Hepatocyte (in vitro differentiated cells): ENCODE results near the gene PRR12. TPM values are rescaled to one million over a fixed set of nuclear protein-coding genes. Genes with fewer than 3 reads are reported as not detected.

Source experiments
- DNase-seq: peaks from one replicate; pipeline ENCODE4 v3.0.0-alpha.2; 2016; ENCODE audit warnings: low spot score
- H2AFZ ChIP-seq: fragments of 200-600 bp; sonication (generic); 2 replicates; pipeline ENCODE4 v1.6.0; 2016; ENCODE audit warnings: antibody characterized with exemption, mild to moderate bottlenecking
- H3K27ac ChIP-seq: fragments of 200-600 bp; sonication (generic); 2 replicates; pipeline ENCODE4 v1.5.1; 2016; ENCODE audit warnings: mild to moderate bottlenecking
- H3K27me3 ChIP-seq: fragments of 200-600 bp; sonication (generic); 2 replicates; pipeline ENCODE4 v1.6.1; 2016
- H3K36me3 ChIP-seq: fragments of 200-600 bp; sonication (generic); replicated peaks from 2 replicates; pipeline ENCODE4 v1.5.1; 2016; ENCODE audit warnings: low read depth; ENCODE audit not compliant: insufficient read depth
- H3K4me1 ChIP-seq: fragments of 200-600 bp; sonication (generic); 2 replicates; pipeline ENCODE4 v1.5.1; 2016; ENCODE audit warnings: mild to moderate bottlenecking, moderate library complexity; ENCODE audit not compliant: insufficient read depth
- H3K4me2 ChIP-seq: fragments of 200-600 bp; sonication (generic); 2 replicates; pipeline ENCODE4 v1.6.0; 2016
- H3K4me3 ChIP-seq: fragments of 200-600 bp; sonication (generic); 2 replicates; pipeline ENCODE4 v1.5.1; 2016; ENCODE audit warnings: mild to moderate bottlenecking
- H3K79me2 ChIP-seq: fragments of 200-600 bp; sonication (generic); 2 replicates; pipeline ENCODE4 v1.6.0; 2017; ENCODE audit warnings: mild to moderate bottlenecking
- H3K9me2 ChIP-seq: fragments of 200-600 bp; sonication (generic); replicated peaks from 2 replicates; pipeline ENCODE4 v1.6.0; 2017; ENCODE audit warnings: mild to moderate bottlenecking; ENCODE audit not compliant: insufficient read depth
- H3K9me3 ChIP-seq: fragments of 200-600 bp; sonication (generic); 2 replicates; pipeline ENCODE4 v1.5.1; 2016; ENCODE audit warnings: low read depth, mild to moderate bottlenecking
- H4K20me1 ChIP-seq: fragments of 200-600 bp; sonication (generic); 2 replicates; pipeline ENCODE4 v1.6.0; 2016; ENCODE audit warnings: mild to moderate bottlenecking; ENCODE audit not compliant: insufficient read depth, poor library complexity, severe bottlenecking
- CTCF ChIP-seq: fragments of 200-600 bp; sonication (generic); IDR thresholded peaks from 2 replicates; pipeline ENCODE4 v1.5.1; 2016; ENCODE audit warnings: antibody characterized with exemption, mild to moderate bottlenecking; ENCODE audit not compliant: poor library complexity
- EZH2 ChIP-seq: fragments of 200-600 bp; sonication (generic); IDR thresholded peaks from 2 replicates; pipeline ENCODE4 v1.6.1; 2016; ENCODE audit warnings: antibody characterized with exemption, mild to moderate bottlenecking, borderline replicate concordance
- EZH2phosphoT487 ChIP-seq: fragments of 200-600 bp; sonication (generic); IDR thresholded peaks from one replicate; pipeline ENCODE4 v1.6.1; 2018; ENCODE audit warnings: antibody characterized with exemption, mild to moderate bottlenecking, low read depth, moderate library complexity; ENCODE audit not compliant: unreplicated experiment, severe bottlenecking
- WGBS: methylation state at CpG from one replicate; pipeline ENCODE4 v1.1.6; 2016; ENCODE audit warnings: low lambda C conversion rate; ENCODE audit errors: missing lambda C conversion rate; 5-methylcytosine and 5-hydroxymethylcytosine counted together
- polyA plus RNA-seq: library from polyadenylated mRNA; unstranded; fragments of >200 nt; fragmentation: Nextera tagmentation; extraction: Ambion mirVana; gene quantifications from 2 replicates; pipeline ENCODE4 v1.2.1, GENCODE V29; 2016
- total RNA-seq: library from RNA; depleted of rRNA; stranded (reverse); fragments of >200 nt; gene quantifications from 2 replicates; pipeline ENCODE4 v1.2.3, GENCODE V29; 2014

PRR12 gene
- total and polyA plus RNA-seq, 2 experiments from 2014 or later, result 2.7 to 3.7 TPM

DNA sequence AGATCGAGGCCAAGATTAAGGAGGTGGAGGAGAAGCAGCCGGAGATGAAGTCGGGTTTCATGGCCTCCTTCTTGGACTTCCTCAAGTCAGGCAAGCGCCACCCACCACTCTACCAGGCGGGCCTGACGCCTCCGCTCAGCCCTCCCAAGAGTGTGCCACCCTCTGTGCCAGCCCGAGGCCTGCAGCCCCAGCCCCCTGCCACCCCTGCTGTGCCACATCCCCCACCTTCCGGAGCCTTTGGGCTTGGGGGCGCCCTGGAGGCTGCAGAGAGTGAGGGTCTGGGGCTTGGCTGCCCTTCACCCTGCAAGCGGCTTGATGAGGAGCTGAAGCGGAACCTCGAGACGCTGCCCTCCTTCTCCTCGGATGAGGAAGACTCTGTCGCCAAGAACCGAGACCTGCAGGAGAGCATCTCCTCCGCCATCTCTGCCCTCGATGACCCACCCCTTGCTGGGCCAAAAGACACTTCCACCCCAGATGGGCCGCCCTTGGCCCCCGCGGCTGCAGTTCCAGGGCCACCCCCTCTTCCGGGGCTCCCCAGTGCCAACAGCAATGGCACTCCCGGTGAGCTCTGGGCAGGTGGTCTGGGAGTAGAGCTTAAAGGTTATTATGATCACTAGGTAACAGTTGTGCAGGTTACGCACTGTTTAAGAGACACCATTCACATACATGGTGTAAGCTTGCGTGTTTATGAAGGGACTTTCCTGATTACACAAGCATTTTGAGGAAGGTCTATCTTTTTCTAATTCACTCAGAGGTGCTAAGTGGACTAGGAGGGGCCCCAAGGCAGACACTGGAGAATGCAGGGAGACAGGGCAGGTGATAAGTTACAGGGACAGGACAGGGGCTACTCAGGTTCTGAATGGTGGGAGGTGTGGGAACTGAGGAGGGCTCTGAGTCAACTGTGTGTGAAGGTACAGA lies 8.7 kb downstream of the PRR12 start:
- H3K9me2 ChIP-seq, result no peaks in the 10 kb centered on the region
- no peaks in the 10 kb centered on the region for H3K9me3 ChIP-seq
- H2AFZ ChIP-seq, result no peak overlapping the region
- H3K27me3 ChIP-seq, result no peaks in the 10 kb centered on the region
- H3K79me2 ChIP-seq, result peaks cover 86% of the 10 kb centered on the region
- no peak overlapping the region for H3K27ac ChIP-seq
- H3K4me2 ChIP-seq, result no peak overlapping the region
- H3K4me1 ChIP-seq, result no peaks in the 10 kb centered on the region
- no peaks in the 10 kb centered on the region for H3K36me3 ChIP-seq
- TF ChIP-seq EZH2 (no peak), CTCF (no peak), EZH2phosphoT487 (no peak)
- 98% methylated on average over 21 of the region's 26 CpGs for WGBS
- DNase-seq, result no peak
- H4K20me1 ChIP-seq, result peaks cover 5% of the 10 kb centered on the region
- H3K4me3 ChIP-seq, result no peak overlapping the region

- Histone ChIP-seq H3K79me2 (peaks cover 90% of the 10 kb centered on the region), H4K20me1 (peaks cover 10% of the 10 kb centered on the region), H3K9me3 (no peaks in the 10 kb centered on the region), H3K4me1 (no peaks in the 10 kb centered on the region), H2AFZ (no peak overlapping the region), H3K9me2 (no peaks in the 10 kb centered on the region), H3K27ac (no peak overlapping the region), H3K4me3 (no peak overlapping the region), H3K27me3 (no peaks in the 10 kb centered on the region), H3K4me2 (no peak overlapping the region), H3K36me3 (no peaks in the 10 kb centered on the region)
- WGBS, result 97% methylated on average over 27 of the region's 38 CpGs
- DNase-seq, result no peak
- TF ChIP-seq EZH2phosphoT487, result no peak
- TF ChIP-seq CTCF, result no peak
- no peak for TF ChIP-seq EZH2
Measured at GRCh38 chr19:49601482-49602038, 10.6 kb downstream of the PRR12 start.

- H3K36me3 ChIP-seq, result no peaks in the 10 kb centered on the region
- peaks cover 91% of the 10 kb centered on the region for H3K79me2 ChIP-seq
Measured at GRCh38 chr19:49602806-49603205, 11.8 kb downstream of the PRR12 start.

More at GRCh38 chr19:49602806-49603205, 11.8 kb downstream of the PRR12 start:
- 96% methylated on average over 2 of the region's 2 CpGs for WGBS
- no peak for DNase-seq
- Histone ChIP-seq H3K9me2 (no peaks in the 10 kb centered on the region), H3K27ac (no peak overlapping the region), H3K4me3 (no peak overlapping the region), H3K27me3 (no peaks in the 10 kb centered on the region), H3K4me1 (no peaks in the 10 kb centered on the region), H3K9me3 (no peaks in the 10 kb centered on the region), H4K20me1 (peaks cover 10% of the 10 kb centered on the region), H2AFZ (no peak overlapping the region), H3K4me2 (no peak overlapping the region)
- no peak for TF ChIP-seq EZH2
- TF ChIP-seq CTCF, result no peak
- TF ChIP-seq EZH2phosphoT487, result no peak
